GM21528 (cell line): Measurements from ENCODE around the gene NOL8.

Experiments used
- ATAC-seq: cut with Tn5 transposase; IDR thresholded peaks from one replicate; pipeline ENCODE4 v1.9.1; 2021; ENCODE audit warnings: mild to moderate bottlenecking, moderate library complexity; ENCODE audit not compliant: unreplicated experiment, low FRiP score

NOL8 gene

DNA sequence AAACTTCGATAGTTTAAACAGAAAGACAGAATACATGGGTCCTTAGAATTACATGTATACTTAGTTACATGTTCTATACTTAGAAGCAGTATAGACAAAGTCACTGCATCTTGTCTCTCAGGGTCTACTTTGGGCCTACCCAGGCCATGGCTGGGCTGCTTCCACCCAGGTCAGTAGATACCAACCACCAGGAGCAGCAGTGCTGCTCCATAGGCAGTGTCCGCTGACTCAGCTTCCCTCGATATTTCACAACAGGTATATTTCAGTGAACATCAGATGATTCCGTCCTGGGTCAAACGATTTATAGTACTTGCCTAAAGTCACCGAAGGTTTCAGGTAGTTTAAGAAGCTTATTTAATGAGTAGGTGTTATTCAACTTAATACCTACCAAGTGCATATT is 49.6 kb downstream of the NOL8 start:
- ATAC-seq: no peak

- ATAC-seq: no peak
These were observed 54.6 kb downstream of the NOL8 start for GRCh38 chr9:92270511-92270910.

DNA sequence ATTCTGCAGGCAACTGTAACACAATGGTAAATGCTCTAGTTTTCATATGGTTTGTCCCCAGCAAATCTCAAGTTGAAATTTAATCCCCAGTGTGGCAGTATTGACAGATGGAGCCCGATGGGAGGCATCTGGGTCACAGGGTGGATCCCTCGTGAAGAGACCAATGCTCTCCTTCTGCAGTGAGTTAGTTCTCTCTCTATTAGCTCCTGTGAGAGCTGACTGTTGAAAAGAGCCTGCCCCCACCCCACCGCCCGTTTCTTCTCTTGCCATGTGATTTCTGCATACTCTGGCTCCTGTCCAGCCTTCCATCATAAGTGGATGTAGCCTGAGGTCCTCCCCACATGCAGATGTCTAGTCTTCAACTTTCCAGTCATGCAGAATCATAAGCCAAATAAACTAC is 58.7 kb downstream of the NOL8 start:
- no peak for ATAC-seq

DNA sequence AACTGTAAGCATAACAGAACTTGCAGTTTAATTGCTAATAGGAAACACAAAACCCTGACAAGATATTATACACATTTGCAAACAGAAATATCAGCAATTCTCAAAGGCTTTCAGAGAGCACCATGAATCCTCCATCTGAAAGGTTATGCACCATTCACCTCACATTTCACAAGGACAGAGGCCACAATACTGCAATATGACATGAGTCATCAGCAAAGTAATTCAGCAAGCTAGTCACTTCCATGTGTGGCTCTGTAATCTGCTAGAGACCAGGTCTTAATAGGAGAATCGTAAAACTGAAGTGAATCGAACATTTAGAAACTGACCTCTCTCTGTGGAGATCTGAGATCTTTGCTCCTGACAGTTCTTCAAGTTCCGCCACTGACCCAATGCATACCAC is 60.0 kb downstream of the NOL8 start:
- ATAC-seq: no peak

DNA sequence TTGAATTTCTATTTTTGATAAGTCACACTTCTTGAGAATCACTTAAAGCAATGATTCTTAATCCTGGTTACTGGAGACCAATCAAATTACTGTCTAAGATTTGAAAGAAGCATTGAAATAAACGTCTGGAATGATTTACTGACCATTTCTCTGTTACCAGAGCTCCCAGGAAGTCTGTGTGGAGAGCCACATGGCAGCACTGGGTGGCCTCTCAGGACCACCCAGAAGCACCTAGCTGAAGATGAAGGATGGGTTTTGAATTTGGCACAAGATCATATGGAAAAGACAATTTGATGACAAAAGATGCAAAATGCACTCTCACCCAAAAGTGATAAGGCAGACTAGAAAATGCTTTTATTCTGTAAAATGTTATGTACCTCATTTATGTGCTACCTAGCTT is 62.0 kb downstream of the NOL8 start:
- no peak for ATAC-seq

- ATAC-seq: no peak
These were observed 67.8 kb downstream of the NOL8 start for GRCh38 chr9:92257327-92257726.

- no peak for ATAC-seq
These were observed 70.5 kb downstream of the NOL8 start for GRCh38 chr9:92254381-92255337.

DNA sequence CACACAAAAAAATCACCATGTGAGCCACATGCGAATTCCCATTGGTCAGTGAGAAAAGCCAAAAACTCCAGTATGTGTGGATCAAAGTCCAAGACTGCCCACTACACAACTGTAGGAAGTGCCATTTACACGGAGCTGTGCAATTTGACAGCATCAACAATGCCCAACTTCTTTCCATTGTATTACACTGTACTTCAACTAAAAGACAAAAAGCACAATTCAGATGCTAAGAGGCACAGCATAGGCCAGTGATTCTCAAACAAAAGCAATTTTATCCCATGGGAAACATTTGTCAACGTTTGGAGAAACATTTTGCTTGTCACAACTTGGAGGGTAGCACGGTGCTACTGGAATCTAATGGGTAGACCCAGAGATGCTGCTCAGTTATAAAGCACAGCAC is 71.5 kb downstream of the NOL8 start:
- no peak for ATAC-seq

GRCh38 chr9:92247981-92248380 is 77.2 kb downstream of the NOL8 start:
- no peak for ATAC-seq
